ENCODE measurements around the gene MITF.

Gene MITF

GRCh38 chr3:69791106-69791505 is 51.8 kb downstream of the MITF start:
- FAIRE-seq, result no peak

GRCh38 chr3:69791919-69792399 is 52.7 kb downstream of the MITF start:
- FAIRE-seq, result peak; percentile 98

DNA sequence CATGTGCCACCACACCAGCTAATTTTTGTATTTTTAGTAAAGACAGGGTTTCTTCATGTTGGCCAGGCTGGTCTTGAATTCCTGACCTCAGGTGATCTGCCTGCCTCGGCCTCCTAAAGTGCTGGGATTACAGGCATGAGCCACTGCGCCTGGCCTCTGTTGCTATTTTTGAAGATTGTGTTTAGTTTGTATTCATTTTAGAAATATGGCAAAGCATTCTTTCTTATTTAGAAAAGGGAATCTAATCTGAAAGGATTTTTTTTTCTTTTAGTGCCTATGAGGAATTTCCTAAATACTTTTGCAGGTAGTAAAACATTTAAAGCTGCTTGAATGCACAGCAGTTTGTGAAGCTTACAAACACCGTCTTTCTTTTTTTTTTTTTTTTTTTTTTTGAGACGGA is 56.9 kb downstream of the MITF start:
- FAIRE-seq, result peak; percentile 89

DNA sequence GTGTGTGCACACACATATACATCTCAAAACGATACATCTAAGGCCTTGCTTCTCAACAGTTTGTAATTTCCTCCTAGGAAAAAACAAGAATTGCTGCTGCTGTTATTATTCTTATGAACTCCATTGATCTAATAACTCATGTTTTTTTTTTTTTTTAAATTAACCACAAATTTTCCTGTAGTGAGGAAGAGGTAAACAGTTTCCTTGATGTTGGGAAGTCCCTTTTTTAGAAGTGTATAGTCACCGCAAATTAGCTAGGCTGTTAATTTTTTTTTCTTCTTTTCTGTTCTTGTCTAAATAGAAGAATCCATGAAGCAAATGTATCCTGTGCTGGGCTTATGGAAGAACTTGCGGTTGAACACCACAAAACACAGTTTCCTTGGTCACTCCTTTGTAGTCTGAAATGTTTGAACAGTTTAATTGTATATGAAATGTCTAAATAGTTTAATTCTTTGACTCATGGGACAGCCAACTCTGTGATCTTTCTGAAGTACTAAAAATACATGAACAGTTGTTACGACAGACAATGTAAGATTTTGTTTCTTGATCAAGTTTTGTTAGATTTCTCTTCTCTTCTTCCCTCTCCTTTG is 64.5 kb downstream of the MITF start:
- FAIRE-seq, result peak; percentile 76

DNA sequence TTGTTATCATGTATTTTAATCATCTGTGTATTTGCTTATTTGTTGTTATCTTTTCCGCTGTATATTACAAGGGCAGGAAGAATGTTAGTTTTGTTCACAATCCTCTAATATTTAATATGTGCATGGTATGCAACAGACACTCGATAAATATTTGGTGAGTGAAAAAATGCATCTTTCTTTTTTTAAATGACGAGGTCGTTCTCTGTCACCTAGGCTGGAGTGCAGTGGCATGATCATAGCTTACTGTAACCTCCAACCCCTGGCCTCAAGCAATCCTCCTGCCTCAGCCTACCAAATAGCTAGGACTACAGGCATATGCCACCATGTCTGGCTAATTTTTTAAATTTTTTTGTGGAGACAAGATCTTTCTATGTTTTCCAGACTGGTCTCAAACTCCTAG is 66.2 kb downstream of the MITF start:
- FAIRE-seq, result peak; percentile 11

DNA sequence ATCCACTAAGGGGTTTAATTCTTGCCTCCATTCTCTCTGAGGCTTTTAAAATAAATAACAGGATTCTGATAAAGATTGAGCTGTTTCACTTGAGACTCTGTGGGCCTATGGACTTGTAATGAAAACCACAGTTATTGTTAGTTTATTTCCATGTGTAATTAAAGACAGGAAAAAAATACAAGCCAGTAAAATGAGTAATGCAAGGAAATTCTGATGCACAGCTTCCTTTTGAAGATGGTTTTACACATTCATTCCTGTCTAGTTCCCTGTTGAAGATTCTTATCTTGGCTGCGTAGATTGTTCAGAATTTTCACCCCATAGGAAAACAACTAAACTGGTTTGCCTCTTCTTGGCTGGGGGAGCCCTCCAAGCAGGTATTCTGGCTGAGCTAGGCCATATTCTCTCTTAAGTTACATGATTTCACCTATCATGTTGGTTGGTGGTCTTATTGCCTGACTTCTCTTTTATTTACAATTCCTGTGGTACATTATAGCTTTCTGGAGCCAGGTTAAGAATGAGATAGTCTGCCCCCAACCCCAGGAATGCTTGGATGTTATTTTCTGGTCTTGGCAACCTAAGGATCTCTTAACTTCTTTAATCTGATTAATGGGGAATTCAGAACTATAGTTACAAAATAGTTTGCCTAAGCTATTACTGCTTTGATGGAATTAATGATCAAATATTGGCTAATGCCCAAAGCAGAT is 67.6 kb downstream of the MITF start:
- no peak for FAIRE-seq

DNA sequence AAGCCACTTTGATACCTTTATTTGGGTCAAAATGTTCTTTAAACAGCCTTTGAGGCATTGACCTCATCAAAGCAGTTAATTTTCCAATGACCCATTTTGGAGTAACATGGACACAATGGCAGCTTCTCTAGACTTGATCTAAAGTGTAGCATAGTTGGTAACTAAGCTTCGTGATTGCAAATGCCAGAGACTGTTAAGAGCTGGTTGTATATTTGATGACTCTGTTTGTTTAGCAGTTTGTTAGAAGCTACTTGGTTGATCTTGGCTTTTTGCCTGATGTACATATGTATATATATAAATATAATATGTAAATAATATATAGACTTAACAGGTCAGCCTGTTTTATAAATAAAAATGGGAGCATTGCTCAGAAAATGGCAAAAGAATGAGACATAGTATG is 68.4 kb downstream of the MITF start:
- no peak for FAIRE-seq

DNA sequence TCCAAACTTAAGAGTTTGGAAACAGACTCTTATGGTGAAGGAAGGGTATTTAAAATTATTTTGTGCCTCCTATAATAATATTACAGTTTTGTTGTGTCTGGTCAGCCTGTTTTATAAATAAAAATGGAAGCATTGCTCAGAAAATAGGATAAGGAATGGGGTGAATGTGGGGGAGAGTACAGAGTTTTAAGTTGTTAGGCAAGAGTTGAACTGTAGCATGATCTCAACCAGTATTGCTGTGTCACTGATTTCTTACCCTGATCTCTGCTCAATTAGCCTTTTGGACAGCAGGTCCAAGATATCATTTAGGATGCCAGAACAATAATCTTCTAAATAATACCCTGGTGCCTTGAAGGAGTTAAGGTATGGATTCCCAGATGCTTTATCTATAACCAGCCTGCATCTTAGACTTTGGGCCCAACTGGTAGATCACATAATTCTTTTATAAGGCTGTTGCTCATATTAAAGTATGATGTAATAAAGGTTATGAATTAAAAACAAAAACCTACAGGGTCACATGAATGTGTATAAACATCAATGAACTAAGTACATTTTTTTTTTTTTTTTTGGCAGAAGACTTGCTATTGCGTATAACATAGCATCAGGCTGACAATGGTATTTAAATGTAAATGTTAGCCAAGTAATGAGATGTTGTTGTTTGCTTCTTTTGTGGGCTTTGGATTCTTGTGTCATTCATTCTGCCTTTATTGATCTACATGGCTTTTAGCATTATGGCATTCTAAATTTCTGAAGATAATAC is 70.0 kb downstream of the MITF start:
- peak; percentile 71 for FAIRE-seq

GRCh38 chr3:69811452-69812401 is 72.5 kb downstream of the MITF start:
- no peak for FAIRE-seq

- no peak for FAIRE-seq
Measured at GRCh38 chr3:69815970-69816369, 76.7 kb downstream of the MITF start.

DNA sequence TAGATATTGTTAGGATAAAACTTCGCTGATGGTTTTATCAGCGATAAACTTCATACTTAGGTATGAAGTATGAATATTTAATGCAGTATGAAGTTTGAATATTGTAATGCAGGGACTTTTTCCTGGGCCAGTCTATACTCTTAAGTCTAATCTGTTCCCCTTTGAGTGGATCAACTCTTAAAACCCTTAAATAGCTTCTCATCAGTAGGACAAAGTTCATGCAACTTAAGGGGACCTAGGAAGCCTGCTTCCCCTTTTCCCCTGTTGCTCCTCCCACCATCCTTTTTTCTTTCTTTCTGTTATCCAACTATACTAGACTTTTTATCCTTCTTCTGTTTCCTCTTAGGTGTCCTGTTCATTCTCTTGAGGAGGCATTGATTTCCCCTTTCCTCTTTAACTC is 78.7 kb downstream of the MITF start:
- FAIRE-seq, result no peak

GRCh38 chr3:69819282-69819681 is 80.0 kb downstream of the MITF start:
- peak; percentile 15 for FAIRE-seq

GRCh38 chr3:69821133-69821532 is 81.9 kb downstream of the MITF start:
- peak; percentile 15 for FAIRE-seq

DNA sequence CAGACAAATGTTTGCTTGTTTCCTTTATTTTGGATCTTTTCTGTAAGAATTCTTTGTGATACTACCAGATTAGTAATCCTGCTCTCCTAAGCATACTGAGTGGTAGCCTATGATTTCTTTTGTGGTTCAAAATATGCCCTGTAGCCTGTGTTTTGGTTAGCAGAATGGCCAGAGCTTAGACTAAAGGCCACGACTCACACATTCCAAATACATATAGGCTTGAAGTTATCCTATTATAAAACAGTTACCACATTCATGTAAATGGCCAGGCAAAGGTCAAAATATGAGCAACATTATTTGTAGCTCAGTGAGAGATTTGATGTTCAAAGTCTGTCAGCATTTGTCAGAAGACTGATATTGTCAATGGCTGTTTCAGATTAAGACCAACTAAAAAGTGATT is 84.5 kb downstream of the MITF start:
- peak; percentile 3 for FAIRE-seq

DNA sequence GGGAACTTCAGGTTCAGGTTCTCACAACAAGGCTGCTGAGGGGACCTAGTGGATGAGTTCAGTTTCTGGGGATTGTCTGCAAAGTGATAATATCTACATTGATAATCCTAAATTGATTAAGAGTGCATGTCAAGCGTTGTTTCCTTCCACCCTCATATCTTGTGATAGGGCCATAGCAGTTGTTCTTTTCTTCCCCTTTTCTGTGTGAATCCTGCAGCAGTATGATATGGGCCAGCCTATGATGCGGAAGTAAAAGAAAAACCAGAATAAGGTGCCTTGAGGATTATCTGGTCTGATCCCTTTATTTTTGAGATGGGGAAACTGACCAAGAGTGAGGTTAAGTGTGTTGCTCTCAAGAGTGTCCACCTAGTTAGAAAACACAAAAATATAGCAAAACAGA is 86.2 kb downstream of the MITF start:
- FAIRE-seq, result no peak

GRCh38 chr3:69827127-69827526 is 87.9 kb downstream of the MITF start:
- no peak for FAIRE-seq

GRCh38 chr3:69828817-69829216 is 89.6 kb downstream of the MITF start:
- no peak for FAIRE-seq

DNA sequence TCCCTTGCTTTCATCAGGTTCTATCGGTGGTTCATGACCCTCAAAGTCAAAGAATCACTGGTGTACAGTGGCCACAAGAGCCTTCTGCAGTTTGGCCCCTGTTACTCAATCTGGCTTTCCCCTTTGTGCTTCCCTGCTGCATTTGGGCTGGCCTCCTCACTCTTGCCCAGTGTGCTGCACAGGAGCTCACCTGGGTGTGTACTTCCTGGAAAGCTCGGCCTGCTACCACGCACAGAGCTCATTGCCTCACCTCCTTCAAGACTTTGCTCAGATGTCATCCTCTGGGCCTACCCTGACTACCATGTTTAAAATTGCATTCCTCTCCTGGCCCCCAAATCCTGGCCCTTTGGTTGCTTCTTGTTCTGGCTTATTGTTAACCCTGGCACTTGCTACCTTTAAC is 90.9 kb downstream of the MITF start:
- no peak for FAIRE-seq

- FAIRE-seq, result no peak
Measured at GRCh38 chr3:69831737-69832136, 92.5 kb downstream of the MITF start.

DNA sequence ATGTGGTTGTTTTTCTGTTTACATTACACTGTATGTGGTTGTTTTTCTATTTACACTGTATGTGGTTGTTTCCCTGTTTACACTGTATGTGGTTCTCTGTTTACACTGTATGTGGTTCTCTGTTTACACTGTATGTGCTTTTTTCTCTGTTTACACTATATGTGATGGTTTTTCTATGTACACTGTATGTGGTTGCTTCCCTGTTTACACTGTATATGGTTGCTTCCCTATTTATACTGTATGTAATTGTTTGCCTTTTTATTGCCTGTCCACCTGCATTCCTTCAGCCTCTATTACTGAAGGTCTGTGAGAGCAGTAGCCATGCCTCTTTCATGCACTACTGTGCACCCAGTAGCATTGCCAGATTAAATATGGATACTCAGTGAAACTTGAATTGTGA is 94.3 kb downstream of the MITF start:
- FAIRE-seq, result no peak

DNA sequence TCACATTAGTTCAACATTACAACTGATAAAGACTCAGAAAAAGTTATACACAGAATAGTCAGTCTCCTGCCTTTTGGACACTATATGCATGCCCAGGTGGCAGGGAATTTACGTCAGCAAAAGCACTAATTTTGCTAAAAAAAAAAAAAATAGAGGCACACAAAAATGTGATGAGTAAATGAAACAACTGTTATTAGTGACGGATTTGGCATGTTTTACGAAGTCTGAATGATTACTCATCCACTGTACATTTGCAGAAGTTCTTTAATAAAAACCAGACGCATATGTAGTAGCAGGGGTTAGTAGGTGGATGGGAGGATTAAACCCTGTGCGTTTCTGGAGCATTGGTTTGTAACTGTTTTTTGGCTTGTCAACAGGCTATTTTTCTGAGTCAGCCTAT is 99.0 kb downstream of the MITF start:
- FAIRE-seq, result no peak

GRCh38 chr3:69838696-69839515 is 99.6 kb downstream of the MITF start:
- FAIRE-seq, result peak; percentile 88

Measured in G401.6 (cell line).